ENCODE results near the gene KRTAP10-6. TPM values are rescaled to one million over a fixed set of nuclear protein-coding genes. Genes with fewer than 3 reads are reported as not detected.
"Not testable (repeated sequence)": the region's sequence is repeated elsewhere in the genome, so short reads cannot be mapped to it uniquely, and the experiment has no call there.

The KRTAP10-6 gene
- total RNA-seq, 1 donor from 2014 or later: not detected

DNA sequence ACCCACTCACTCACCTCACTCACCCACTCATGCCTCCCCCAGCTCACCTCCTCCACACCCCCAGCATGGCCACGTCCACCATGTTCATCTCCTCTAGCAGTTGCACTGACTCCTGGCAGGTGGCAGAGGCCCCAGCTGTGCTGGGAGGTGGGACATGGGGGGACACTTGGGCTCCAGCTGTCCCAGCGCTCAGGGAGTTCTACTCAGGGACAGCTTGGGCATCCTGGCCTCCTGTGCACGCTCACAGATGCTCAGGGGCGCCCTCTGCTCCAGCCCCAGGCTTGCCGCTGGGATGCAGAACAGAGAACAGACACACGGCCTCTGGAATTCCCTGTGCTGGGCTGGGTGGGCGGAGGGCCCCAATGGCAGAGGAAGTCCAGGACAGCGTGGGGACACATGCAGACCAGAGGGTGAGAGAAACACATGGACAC lies 24.8 kb upstream of the KRTAP10-6 start:
- DNase-seq (ENCODE audit: low spot score): no peak

DNA sequence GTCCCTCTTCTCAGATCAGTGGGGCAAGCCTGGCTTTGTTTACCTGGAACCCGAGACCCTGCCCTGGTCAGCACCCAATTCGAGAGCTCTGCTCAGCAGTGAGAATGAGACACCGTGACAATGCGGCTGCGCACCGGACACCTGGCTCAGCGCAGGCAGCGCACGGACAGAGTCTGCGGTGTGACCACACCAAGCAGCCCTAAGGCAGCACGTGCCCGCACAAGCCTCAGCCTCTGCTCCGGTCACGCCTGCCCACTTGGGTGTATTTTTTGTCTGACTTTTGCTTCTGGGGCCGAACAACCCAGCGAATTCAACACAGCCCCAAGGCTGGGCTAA lies 24.3 kb upstream of the KRTAP10-6 start:
- peak; percentile 36 for DNase-seq (ENCODE audit: low spot score)

DNA sequence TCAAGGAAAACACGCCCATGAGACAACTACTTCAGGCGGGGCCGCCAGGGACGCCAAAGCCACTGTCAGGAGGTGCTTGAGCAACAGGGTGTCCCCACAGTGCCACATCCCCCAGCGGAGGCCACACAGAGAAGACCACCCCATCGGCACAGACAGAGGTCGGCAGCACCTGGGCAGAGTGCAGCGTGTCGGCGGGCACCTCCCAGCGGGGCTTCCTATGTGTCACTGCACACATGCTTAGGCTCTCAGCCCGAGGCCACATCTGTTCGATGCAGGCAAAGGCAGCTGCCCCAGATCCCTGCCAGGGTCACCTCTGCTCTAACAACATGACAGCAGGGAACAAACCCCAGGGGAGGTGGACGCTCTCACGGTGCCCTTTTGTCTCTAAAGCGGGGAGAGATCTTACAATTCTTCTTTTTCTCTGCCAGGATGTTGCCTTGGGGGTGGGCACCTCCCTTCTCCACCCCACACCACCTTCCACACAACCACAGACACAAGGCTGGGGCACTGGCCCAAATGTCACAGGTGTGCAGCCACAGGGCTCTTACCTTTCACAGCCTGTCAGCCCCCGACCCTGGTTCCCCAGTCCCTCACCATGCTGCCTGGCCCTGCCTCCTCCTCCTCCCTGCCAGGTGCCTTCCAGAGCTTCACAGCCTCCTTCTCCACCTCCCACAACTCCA lies 23.7 kb upstream of the KRTAP10-6 start:
- peak; percentile 34 for DNase-seq (ENCODE audit: low spot score)

DNA sequence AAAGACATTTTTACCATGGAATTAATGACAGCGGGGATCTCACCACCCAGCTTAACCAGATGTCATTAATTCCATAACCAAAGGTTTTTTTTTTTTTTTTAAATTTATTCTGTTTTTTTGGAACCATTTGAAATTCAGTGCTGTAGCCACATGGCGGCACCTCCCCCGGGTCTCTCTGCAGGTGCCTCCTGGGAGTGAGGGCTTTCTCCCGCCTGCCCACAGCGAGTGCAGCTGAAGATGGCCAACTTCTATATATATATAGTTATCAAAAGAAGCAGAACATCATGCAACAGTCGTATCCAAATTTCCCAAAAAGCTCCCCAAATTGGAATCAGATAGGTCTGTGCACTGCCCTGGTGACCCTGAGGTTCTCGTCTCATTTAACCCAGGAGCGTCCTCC lies 23.2 kb upstream of the KRTAP10-6 start:
- no peak for DNase-seq (ENCODE audit: low spot score)

- DNase-seq (ENCODE audit: low spot score): no peak
These were observed 22.7 kb upstream of the KRTAP10-6 start for GRCh38 chr21:44614961-44615391.

DNA sequence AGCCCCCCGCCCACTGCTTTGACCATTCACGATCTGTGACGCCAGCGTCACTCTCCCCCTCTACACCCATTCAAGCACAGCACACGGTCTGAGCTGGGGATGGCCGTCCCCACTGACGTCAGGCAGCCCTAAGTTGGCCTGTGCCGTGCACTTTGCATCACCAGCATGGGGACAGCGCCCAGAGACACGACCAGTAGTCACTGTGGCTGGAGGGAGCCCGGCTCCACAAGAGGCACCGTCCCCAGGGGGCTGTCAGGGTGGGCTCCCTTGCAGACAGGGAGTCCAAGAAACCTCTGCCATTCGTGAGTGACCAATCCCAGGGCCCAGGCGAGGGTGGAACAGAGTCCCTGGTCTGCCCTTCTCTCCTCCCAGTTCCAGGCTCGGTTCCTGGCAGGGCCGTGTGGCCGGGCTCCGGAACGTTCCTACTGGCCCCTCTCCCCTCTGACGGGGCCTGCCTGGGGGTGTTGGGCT lies 21.9 kb upstream of the KRTAP10-6 start:
- no peak for DNase-seq (ENCODE audit: low spot score)

GRCh38 chr21:44613386-44614155 lies 21.3 kb upstream of the KRTAP10-6 start:
- DNase-seq (ENCODE audit: low spot score): peak; percentile 36

GRCh38 chr21:44612669-44613229 lies 20.4 kb upstream of the KRTAP10-6 start:
- no peak for DNase-seq (ENCODE audit: low spot score)

DNA sequence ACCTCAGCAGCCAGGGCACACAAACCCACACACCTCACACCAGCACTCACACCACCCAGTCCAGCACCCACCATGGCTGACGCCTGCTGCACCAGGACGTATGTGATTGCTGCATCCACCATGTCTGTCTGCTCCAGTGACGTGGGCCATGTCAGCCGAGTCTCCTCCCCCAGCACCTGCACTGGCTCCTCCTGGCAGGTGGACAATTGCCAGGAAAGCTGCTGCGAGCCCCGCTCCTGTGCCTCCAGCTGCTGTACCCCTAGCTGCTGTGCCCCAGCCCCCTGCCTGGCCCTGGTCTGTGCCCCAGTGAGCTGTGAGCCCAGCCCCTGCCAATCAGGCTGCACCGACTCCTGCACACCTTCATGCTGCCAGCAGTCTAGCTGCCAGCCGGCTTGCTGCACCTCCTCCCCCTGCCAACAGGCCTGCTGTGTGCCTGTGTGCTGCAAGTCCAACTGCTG lies 19.8 kb upstream of the KRTAP10-6 start, which contains the start of gene KRTAP10-8:
Gene KRTAP10-8 (plus strand): TSS at position 51 of the 458 bp plus-strand sequence. CDS start 22 bp downstream, at position 73.
- no peak for DNase-seq (ENCODE audit: low spot score)

DNA sequence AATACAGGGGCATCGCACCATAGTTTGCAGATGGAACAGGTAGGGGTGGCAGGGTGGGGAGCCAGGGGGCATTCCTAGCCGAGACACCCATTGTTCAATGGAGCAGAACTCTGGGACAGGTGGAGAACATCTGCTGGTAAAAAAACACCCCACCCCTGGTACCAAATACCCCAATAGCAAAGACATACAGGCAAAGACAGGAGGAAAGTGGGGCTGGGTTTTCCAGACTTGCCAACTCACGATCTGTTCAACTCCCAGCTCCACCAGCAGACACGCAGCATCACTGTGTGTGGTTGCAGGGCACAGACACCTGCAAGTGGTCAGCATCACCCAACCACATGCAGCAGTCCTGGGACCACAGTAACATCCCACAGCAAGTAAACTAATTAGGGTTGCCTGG lies 19.2 kb upstream of the KRTAP10-6 start:
- no peak for DNase-seq (ENCODE audit: low spot score)

DNA sequence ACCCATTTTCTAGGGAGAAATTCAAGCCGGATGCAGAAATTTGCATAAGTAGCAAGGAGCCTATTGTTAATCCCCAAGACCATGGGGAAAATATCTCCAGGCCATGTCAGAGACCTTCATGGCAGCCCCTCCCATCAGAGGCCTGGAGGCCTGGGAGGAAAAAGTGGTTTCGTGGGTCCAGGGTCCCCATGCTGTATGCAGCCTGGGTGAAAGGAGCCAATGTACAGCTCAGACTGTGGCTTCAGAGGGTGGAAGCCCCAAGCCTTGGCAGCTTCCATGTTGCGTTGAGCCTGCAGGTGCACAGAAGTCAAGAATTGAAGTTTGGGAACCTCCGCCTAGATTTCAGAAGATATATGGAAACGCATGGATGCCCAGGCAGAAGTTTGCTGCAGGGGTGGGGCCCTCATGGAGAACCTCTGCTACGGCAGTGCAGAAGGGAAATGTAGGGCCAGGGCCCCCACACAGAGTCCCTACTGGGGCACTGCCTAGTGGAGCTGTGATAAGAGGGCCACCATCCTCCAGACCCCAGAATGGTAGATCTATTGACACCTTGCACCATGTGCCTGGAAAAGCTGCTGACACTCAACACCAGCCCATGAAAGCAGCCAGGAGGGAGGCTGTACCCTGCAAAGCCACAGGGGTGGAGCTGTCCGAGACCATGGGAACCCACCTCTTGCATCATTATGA lies 18.0 kb upstream of the KRTAP10-6 start:
- DNase-seq (ENCODE audit: low spot score): not testable (repeated sequence)

DNA sequence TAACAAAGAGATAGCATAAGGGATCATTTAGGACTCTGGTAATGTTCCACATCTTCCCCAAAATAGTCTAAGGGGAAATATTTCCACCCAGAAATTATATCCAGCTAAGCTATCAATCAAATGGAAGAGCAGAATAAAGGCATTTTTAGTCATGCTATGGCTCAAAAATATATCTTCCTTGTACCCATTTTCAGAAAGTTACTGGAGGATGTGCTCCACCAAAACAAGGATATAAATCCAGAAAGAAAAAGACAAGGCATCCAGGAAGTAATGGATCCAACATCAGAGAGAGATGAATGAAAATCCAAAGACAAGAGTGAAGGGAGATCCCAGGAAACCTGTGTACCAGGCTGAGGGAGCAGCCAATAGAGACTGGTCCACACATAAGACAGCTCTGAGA lies 16.9 kb upstream of the KRTAP10-6 start:
- DNase-seq (ENCODE audit: low spot score): no peak

DNA sequence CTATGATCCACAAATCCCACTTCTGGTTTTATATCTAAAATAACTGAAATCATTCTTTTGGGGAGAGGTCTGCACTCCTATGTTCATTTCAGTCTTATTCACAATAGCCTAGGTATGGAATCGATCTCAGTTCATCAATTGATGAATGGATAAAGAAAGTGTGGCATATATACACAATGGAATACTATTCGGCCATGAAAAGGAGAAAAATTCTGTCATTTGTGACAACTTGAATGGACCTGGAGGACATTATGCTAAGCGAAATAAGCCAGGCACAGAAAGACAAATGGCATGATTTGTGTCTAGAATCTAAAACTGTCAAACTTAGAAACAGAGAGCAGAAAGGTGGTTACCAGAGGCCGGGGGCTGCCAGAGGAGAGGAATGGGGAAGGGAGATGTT lies 14.2 kb upstream of the KRTAP10-6 start:
- no peak for DNase-seq (ENCODE audit: low spot score)

DNA sequence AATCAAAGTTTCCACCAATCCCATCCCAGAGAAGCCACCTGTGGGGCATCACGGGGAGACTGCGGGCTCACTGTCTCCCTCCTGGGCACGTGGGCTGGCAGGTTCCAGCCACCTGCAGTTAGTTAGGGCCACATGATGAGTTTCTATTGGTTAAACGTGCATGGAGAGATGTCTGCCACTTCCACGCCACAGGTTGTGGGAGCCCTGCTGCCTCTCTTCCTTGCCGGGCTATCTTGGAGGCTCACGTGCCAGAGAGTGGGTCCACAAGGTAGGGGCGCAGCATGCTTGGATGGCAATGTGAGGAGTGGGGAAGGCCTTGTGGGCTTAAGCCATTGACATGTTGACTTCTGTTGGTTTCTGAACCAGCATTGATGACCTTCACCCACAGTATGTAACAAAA lies 11.6 kb upstream of the KRTAP10-6 start:
- no peak for DNase-seq (ENCODE audit: low spot score)

DNA sequence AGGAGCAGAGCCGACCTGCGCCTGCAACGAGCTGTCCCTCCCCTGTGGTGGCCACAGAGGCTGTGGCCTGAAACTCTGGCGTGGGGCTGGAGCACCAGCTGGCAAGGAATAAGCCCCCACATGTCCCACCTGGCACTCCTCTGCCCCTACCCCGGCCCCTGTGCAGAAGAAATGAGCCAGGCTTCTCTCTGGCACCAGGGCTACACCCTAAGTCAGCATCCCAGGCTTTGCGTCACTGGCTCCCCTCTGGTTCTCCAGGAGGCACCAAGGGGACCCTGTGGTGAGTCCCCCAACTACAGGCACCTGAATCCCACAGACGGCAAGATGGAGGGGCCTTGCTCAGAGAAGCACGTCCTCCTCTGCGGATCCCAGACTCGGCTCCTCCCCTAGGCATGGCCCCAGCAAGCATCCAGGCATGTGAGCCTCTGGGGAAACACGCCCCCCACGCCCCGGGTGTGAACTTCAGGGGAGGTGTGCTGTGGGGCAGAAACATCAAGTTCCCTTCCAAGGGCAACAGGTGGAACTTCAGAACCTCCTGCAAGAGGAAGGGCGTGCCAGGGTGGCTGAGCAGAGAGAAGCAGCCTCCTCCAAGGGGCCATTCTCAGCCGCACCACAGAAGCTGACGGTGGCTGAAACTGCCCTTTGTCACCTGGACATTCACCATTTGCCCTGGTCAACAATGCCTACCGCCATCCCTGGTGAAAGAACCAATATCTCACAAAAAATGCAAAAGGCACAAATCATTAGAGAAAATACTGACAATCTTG lies 11.0 kb upstream of the KRTAP10-6 start:
- DNase-seq (ENCODE audit: low spot score): no peak

GRCh38 chr21:44602463-44602850 lies 10.2 kb upstream of the KRTAP10-6 start:
- DNase-seq (ENCODE audit: low spot score): no peak

GRCh38 chr21:44601596-44602462 lies 9.5 kb upstream of the KRTAP10-6 start:
- DNase-seq (ENCODE audit: low spot score): no peak

- not testable (repeated sequence) for DNase-seq (ENCODE audit: low spot score)
These were observed 8.8 kb upstream of the KRTAP10-6 start for GRCh38 chr21:44601091-44601490.

DNA sequence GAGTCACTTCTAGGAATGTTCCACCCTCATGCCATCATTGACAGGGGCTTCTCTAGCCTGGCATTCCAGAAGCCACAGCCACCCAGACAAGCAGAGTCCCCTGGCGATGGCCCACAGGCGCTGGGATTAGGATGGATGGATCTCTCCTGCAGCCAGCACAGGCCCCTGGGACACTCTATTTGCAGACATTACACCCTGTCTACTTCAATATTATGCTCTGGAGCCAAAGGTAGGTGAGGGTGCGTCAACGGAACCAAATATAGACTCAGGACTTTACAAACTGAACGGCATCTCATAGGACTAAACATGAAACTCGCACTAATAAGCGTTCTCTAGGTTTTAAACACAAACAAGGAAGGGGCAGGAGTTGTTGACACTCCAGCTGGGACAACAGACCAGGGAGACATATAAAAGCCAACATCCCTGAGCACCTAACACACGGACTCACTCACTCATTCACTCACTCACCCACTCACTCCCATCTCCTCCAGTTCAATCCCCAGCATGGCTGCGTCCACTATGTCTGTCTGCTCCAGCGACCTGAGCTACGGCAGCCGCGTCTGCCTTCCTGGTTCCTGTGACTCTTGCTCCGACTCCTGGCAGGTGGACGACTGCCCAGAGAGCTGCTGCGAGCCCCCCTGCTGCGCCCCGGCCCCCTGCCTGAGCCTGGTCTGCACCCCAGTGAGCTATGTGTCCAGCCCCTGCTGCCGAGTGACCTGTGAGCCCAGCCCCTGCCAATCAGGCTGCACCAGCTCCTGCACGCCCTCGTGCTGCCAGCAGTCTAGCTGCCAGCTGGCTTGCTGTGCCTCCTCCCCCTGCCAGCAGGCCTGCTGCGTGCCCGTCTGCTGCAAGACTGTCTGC lies 8.0 kb upstream of the KRTAP10-6 start, which contains the start of gene KRTAP10-7:
Gene KRTAP10-7 (plus strand): TSS at position 480 of the 861 bp plus-strand sequence. CDS start 25 bp downstream, at position 505.
- DNase-seq (ENCODE audit: low spot score): not testable (repeated sequence)

Data from ureter (tissue), 1 donor.